H1 (cell line): Measurements from ENCODE around the gene TSPOAP1. TPM values are rescaled to one million over a fixed set of nuclear protein-coding genes. Genes with fewer than 3 reads are reported as not detected.
A peak's percentile ranks its signal among the peaks of the same experiment; 100 is the strongest.

ENCODE experiments used
- CTCF ChIA-PET: fragments of 300-600 bp; sonication (Branson Sonifier 250); formaldehyde crosslinking; loops from one replicate; lab custom pipeline; 2021; ENCODE audit not compliant: partially characterized antibody; lab: Charles Lee
- POLR2A ChIA-PET: fragments of 300-600 bp; sonication (Branson Sonifier 250); formaldehyde crosslinking; loops from one replicate; lab custom pipeline; 2021; ENCODE audit warnings: inconsistent platforms; ENCODE audit not compliant: partially characterized antibody; lab: Charles Lee
- DNase-seq, 2 experiments: peaks; one replicate each; pipeline versions ENCODE4 v3.0.0 to v3.0.0-alpha.2; 2010 to 2022; ENCODE audit warnings: low spot score in 2 of 2, low read depth in 1 of 2, mixed read lengths in 1 of 2
- FAIRE-seq: peaks from 2 replicates; lab custom pipeline; 2011; peaks lifted over from hg19 to GRCh38; lab: Jason Lieb, UNC
- H2AFZ ChIP-seq: 2 replicates; pipeline ENCODE4 v1.8.1; 2012; ENCODE audit warnings: low read length, inconsistent platforms
- H2AK5ac ChIP-seq: 2 replicates; pipeline ENCODE4 v1.6.1; 2013; ENCODE audit warnings: low read depth, low read length
- H2BK120ac ChIP-seq: replicated peaks from 2 replicates; pipeline ENCODE3; 2013; ENCODE audit warnings: low read depth, low read length, inconsistent platforms
- H2BK12ac ChIP-seq: 2 replicates; pipeline ENCODE4 v1.6.1; 2013; ENCODE audit warnings: low read depth, low read length
- H2BK15ac ChIP-seq: 2 replicates; pipeline ENCODE4 v1.6.1; 2013; ENCODE audit warnings: low read length
- H2BK20ac ChIP-seq: 2 replicates; pipeline ENCODE4 v1.6.1; 2013; ENCODE audit warnings: low read length
- H2BK5ac ChIP-seq: 2 replicates; pipeline ENCODE4 v1.6.1; 2013; ENCODE audit warnings: low read depth, low read length
- H3K14ac ChIP-seq: 2 replicates; pipeline ENCODE4 v1.6.1; 2013; ENCODE audit warnings: inconsistent platforms; ENCODE audit not compliant: insufficient read length
- H3K18ac ChIP-seq: 2 replicates; pipeline ENCODE4 v1.6.1; 2013; ENCODE audit warnings: low read length; ENCODE audit errors: extremely low read depth
- H3K23ac ChIP-seq: 2 replicates; pipeline ENCODE4 v1.6.1; 2013; ENCODE audit warnings: inconsistent platforms; ENCODE audit not compliant: insufficient read length
- H3K23me2 ChIP-seq: 2 replicates; pipeline ENCODE4 v1.6.1; 2013; ENCODE audit warnings: low read depth, low read length
- H3K27ac ChIP-seq: 2 replicates; pipeline ENCODE4 v1.6.1; 2011; ENCODE audit warnings: low read depth, low read length, inconsistent platforms
- H3K27me3 ChIP-seq, 4 experiments: replicated peaks in 1 of 4; 1 replicate in 1 of 4; 2 replicates in 3 of 4; pipeline versions ENCODE4 v1.6.1 to v1.8.1; 2011 to 2013; ENCODE audit warnings: low read length in 3 of 4, mild to moderate bottlenecking in 3 of 4, inconsistent platforms in 2 of 4, mixed read lengths in 2 of 4, moderate library complexity in 1 of 4; ENCODE audit not compliant: control insufficient read depth in 3 of 4, insufficient read depth in 3 of 4; ENCODE audit errors: extremely low read depth in 1 of 4
- H3K36me3 ChIP-seq, 4 experiments: 2 replicates each; pipeline versions ENCODE4 v1.6.1 to v1.8.1; 2011 to 2013; ENCODE audit warnings: mild to moderate bottlenecking in 4 of 4, low read length in 3 of 4, moderate library complexity in 2 of 4, control low read depth in 1 of 4, inconsistent platforms in 1 of 4; ENCODE audit not compliant: insufficient read depth in 4 of 4, control insufficient read depth in 2 of 4
- H3K4ac ChIP-seq: replicated peaks from 2 replicates; pipeline ENCODE3; 2013; ENCODE audit warnings: low read length, low read depth, mixed read lengths, inconsistent platforms; ENCODE audit not compliant: insufficient read length
- H3K4me1 ChIP-seq, 4 experiments: replicated peaks in 1 of 4; 1 replicate in 1 of 4; 2 replicates in 3 of 4; pipeline versions ENCODE4 v1.6.1 to v1.8.1; 2011 to 2013; ENCODE audit warnings: low read length in 3 of 4, inconsistent platforms in 2 of 4, mixed read lengths in 1 of 4; ENCODE audit not compliant: insufficient read depth in 4 of 4, control insufficient read depth in 3 of 4
- H3K4me2 ChIP-seq, 2 experiments: 2 replicates each; pipeline versions ENCODE4 v1.6.1 to v1.8.1; 2011 to 2013; ENCODE audit warnings: low read depth in 2 of 2, low read length in 2 of 2, control low read depth in 1 of 2, inconsistent platforms in 1 of 2, mild to moderate bottlenecking in 1 of 2; ENCODE audit not compliant: insufficient read depth in 1 of 2
- H3K4me3 ChIP-seq, 4 experiments: fragments of 200-600, 300-600 bp in 1 of 4; sonication (generic), shearing (Covaris generic), sonication (Bioruptor Twin) in 1 of 4; 2 replicates each; pipeline versions ENCODE4 v1.5.1 to v1.8.1; 2011 to 2016; ENCODE audit warnings: low read length in 4 of 4, low read depth in 3 of 4, control low read depth in 2 of 4, inconsistent platforms in 2 of 4, mild to moderate bottlenecking in 2 of 4, mixed read lengths in 1 of 4, moderate library complexity in 1 of 4; ENCODE audit not compliant: insufficient read depth in 2 of 4; ENCODE audit errors: extremely low read depth in 1 of 4
- H3K56ac ChIP-seq: replicated peaks from 2 replicates; pipeline ENCODE3; 2013; ENCODE audit warnings: low read depth, mild to moderate bottlenecking, mixed read lengths, low read length, inconsistent platforms; ENCODE audit not compliant: insufficient read length
- H3K79me1 ChIP-seq: 2 replicates; pipeline ENCODE4 v1.6.1; 2013; ENCODE audit warnings: low read depth, low read length, control low read depth
- H3K79me2 ChIP-seq, 2 experiments: 2 replicates each; pipeline versions ENCODE4 v1.6.1 to v1.8.1; 2012 to 2013; ENCODE audit warnings: low read length in 2 of 2, mild to moderate bottlenecking in 2 of 2, inconsistent platforms in 1 of 2; ENCODE audit not compliant: insufficient read depth in 2 of 2, control insufficient read depth in 1 of 2
- H3K9ac ChIP-seq, 4 experiments: replicated peaks in 1 of 4; 1 replicate in 1 of 4; 2 replicates in 3 of 4; pipeline versions ENCODE4 v1.6.1 to v1.8.1; 2011 to 2013; ENCODE audit warnings: low read depth in 3 of 4, low read length in 3 of 4, control low read depth in 2 of 4, mild to moderate bottlenecking in 2 of 4, moderate library complexity in 2 of 4, inconsistent platforms in 1 of 4; ENCODE audit errors: extremely low read depth in 1 of 4
- H3K9me3 ChIP-seq, 2 experiments: 2 replicates each; pipeline versions ENCODE4 v1.6.1 to v1.8.1; 2012 to 2013; ENCODE audit warnings: mild to moderate bottlenecking in 2 of 2, moderate library complexity in 2 of 2, control low read depth in 1 of 2, inconsistent platforms in 1 of 2, low read depth in 1 of 2, low read length in 1 of 2, mixed read lengths in 1 of 2; ENCODE audit not compliant: insufficient read depth in 2 of 2
- H4K20me1 ChIP-seq, 2 experiments: replicated peaks in 1 of 2; 2 replicates each; pipeline versions ENCODE3 to v1.8.1; 2011 to 2013; ENCODE audit warnings: inconsistent platforms in 2 of 2, low read length in 2 of 2, mild to moderate bottlenecking in 1 of 2; ENCODE audit not compliant: insufficient read depth in 2 of 2, control insufficient read depth in 1 of 2
- H4K5ac ChIP-seq: 2 replicates; pipeline ENCODE4 v1.6.1; 2013; ENCODE audit warnings: low read length, low read depth, mixed read lengths, inconsistent platforms; ENCODE audit not compliant: insufficient read length
- H4K8ac ChIP-seq: 2 replicates; pipeline ENCODE4 v1.8.0; 2013; ENCODE audit warnings: mild to moderate bottlenecking, moderate library complexity, low read length, inconsistent platforms; ENCODE audit not compliant: insufficient read depth; ENCODE audit errors: extremely low read depth
- H4K91ac ChIP-seq: replicated peaks from 2 replicates; pipeline ENCODE3; 2013; ENCODE audit warnings: low read length, mixed read lengths, inconsistent platforms; ENCODE audit not compliant: insufficient read length
- BACH1 ChIP-seq: IDR thresholded peaks from 2 replicates; pipeline ENCODE4 v1.6.1; 2012; ENCODE audit warnings: low read length, improper control_type of control experiment
- CHD1 ChIP-seq: IDR thresholded peaks from 2 replicates; pipeline ENCODE4 v1.6.1; 2012; ENCODE audit warnings: low read depth, low read length, improper control_type of control experiment
- CHD2 ChIP-seq: IDR thresholded peaks from 2 replicates; pipeline ENCODE4 v1.6.1; 2012; ENCODE audit warnings: low read length, improper control_type of control experiment
- CREB1 ChIP-seq: IDR thresholded peaks from 2 replicates; pipeline ENCODE4 v1.6.1; 2012; ENCODE audit warnings: inconsistent platforms
- FOSL1 ChIP-seq: IDR thresholded peaks from 2 replicates; pipeline ENCODE4 v1.6.1; 2011; ENCODE audit warnings: mild to moderate bottlenecking, low read depth, low read length, moderate library complexity; ENCODE audit not compliant: insufficient read depth
- JUND ChIP-seq: IDR thresholded peaks from 2 replicates; pipeline ENCODE4 v1.6.1; 2011; ENCODE audit warnings: mild to moderate bottlenecking, improper control_type of control experiment, low read length
- POLR2A ChIP-seq, 2 experiments: IDR thresholded peaks; 1 replicate in 1 of 2; 2 replicates in 1 of 2; pipeline ENCODE4 v1.6.1; 2011; ENCODE audit warnings: low read depth in 2 of 2, low read length in 2 of 2, mild to moderate bottlenecking in 2 of 2; ENCODE audit errors: control extremely low read depth in 1 of 2
- RBBP5 ChIP-seq: IDR thresholded peaks from 2 replicates; pipeline ENCODE4 v1.7.1; 2012; ENCODE audit warnings: low read depth, mild to moderate bottlenecking, inconsistent platforms, low read length, moderate library complexity, borderline replicate concordance
- SRF ChIP-seq: IDR thresholded peaks from 2 replicates; pipeline ENCODE4 v1.6.1; 2011; ENCODE audit warnings: mild to moderate bottlenecking, low read depth, low read length, moderate library complexity
- TAF1 ChIP-seq: IDR thresholded peaks from 2 replicates; pipeline ENCODE4 v1.6.1; 2011; ENCODE audit warnings: mild to moderate bottlenecking, low read depth, low read length
- TAF7 ChIP-seq: optimal IDR thresholded peaks from 2 replicates; pipeline ENCODE3; 2011; ENCODE audit warnings: low read depth, mild to moderate bottlenecking, inconsistent platforms, low read length, moderate library complexity, borderline replicate concordance
- YY1 ChIP-seq: IDR thresholded peaks from 2 replicates; pipeline ENCODE4 v1.6.1; 2011; ENCODE audit warnings: low read depth, mild to moderate bottlenecking, low read length
- ZNF274 ChIP-seq: IDR thresholded peaks from 2 replicates; pipeline ENCODE4 v1.7.0; 2012; ENCODE audit warnings: low read length, borderline replicate concordance; ENCODE audit errors: extremely low read depth
- WGBS, 2 experiments: shearing (Covaris generic) in 1 of 2; methylation state at CpG; one replicate each; pipeline versions ENCODE4 v1.1.6 to v1.1.7; 2013 to 2015; ENCODE audit warnings: low lambda C conversion rate in 2 of 2, mixed read lengths in 2 of 2, inconsistent platforms in 1 of 2, low coverage in 1 of 2, missing lambda C conversion rate in 1 of 2; ENCODE audit not compliant: insufficient replicate concordance in 2 of 2, insufficient coverage in 1 of 2, insufficient read length in 1 of 2; ENCODE audit errors: extremely low coverage in 1 of 2, missing lambda C conversion rate in 1 of 2; 5-methylcytosine and 5-hydroxymethylcytosine counted together
- polyA plus RNA-seq, 7 experiments: library from polyadenylated mRNA; depleted of rRNA in 3 of 7; stranded (reverse) in 5 of 7; unstranded in 2 of 7; fragments of >200 nt in 5 of 7; fragments of 200-250 nt in 2 of 7; gene quantifications; 1 replicate in 5 of 7; 2 replicates in 1 of 7; 4 replicates in 1 of 7; pipeline versions ENCODE4 v1.2.1 to v1.2.3, GENCODE V29; 2011 to 2013; ENCODE audit warnings: missing spikeins in 2 of 7, mixed read lengths in 2 of 7
- total RNA-seq: library from RNA; stranded (reverse); fragmentation: NEBNext Ultra II Directional; extraction: Animal tissue kit (Norgen Biotek cat#: 25700); gene quantifications from 2 replicates; pipeline ENCODE4 v1.2.1, GENCODE V29; 2021

TSPOAP1 gene
- total and polyA plus RNA-seq, 2 of the 8 experiments (the other 6 are each of a cell fraction or from before 2014, with no cell fraction given), result 7.6 to 9.2 TPM

DNA sequence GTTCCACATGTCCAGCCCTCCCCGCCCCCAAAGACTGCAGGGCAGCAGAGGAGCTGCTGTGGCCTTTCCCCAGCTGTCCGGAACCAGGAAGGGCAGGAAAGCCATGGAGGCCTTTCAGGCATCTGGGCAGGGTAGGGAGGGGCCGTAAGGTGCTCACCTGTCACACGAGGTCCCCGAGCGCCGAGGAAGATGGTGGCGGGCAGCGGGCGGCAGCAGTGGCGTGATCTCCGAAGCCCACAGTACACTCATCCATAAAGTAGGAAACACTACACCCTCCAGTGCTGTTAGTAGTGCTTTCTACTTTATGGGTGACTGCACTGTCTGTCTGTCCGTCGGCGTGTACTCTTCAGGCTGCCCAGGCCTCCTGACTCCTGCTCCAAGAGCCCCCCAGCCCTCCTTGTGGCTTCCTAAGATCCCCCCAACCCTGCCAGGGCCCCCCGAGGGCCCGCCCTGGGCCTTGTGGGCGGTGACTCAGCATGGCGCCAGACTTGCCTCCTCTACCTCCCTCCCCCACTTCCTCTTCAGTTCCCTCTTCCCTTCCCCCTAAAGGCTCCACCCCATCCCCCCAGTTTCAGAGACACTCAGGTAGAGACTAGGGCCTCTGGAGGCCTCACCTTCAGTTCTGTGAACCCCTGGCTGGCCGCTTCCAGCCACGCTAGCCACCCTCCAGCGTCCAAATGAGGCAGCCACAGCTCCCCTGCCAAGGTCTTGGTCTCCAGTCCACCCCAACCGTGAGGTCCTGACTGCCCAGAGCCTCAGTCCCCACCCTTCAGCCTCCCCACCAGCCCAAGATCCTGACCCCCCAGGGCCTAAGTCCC lies 2.6 kb upstream of the TSPOAP1 start:
- Histone ChIP-seq H3K4ac (peak overlapping the region; percentile 71), H2BK12ac (peak overlapping the region; percentile 93), H3K4me1 (peaks cover 0 to 24% (median 17%) of the 10 kb centered on the region in 4 experiments; a peak in 6 of 7 replicates), H3K56ac (no peak overlapping the region), H3K27me3 (peaks cover 0 to 2% (median 0%) of the 10 kb centered on the region in 4 experiments; a peak in 3 of 7 replicates), H3K4me2 (0 out of 4 replicates have a peak overlapping the region, but pooled peaks of 1 of the 2 experiments have one; percentile 13), H3K79me2 (no peaks in the 10 kb centered on the region), H4K20me1 (peaks cover 0 to 2% of the 10 kb centered on the region in 2 experiments), H3K4me3 (no peak overlapping the region), H2AK5ac (peak overlapping the region; percentile 16; the same call in 1 of the 2 replicates), H3K23me2 (no peaks in the 10 kb centered on the region), H3K79me1 (no peaks in the 10 kb centered on the region), H4K5ac (no peak overlapping the region), H2BK15ac (peak overlapping the region; percentile 61; the same call in 1 of the 2 replicates), H3K14ac (no peak overlapping the region), H2AFZ (no peak overlapping the region), H3K36me3 (no peaks in the 10 kb centered on the region), H4K8ac (0 out of 2 replicates have a peak overlapping the region, but pooled peaks have one; percentile 3), H3K27ac (no peak overlapping the region), H2BK5ac (peak overlapping the region; percentile 88; the same call in 1 of the 2 replicates), H2BK20ac (peak overlapping the region; percentile 86), H4K91ac (peak overlapping the region; percentile 86), H2BK120ac (no peak overlapping the region), H3K18ac (peak overlapping the region; percentile 85), H3K23ac (no peak overlapping the region), H3K9me3 (no peaks in the 10 kb centered on the region), H3K9ac (no peak overlapping the region)
- ChIA-PET CTCF (interaction anchor here (1.0 to 18.5 kb wide), 3 partner anchors 13 to 27 kb away, joined by 3 to 384 read pairs (median 3); partner anchors contain the start of gene TSPOAP1), POLR2A (interaction anchor here (0.7 to 2.2 kb wide), 7 partner anchors 8 to 25 kb away, joined by 3 to 13 read pairs (median 3); partner anchors contain the start of gene SUPT4H1)
- DNase-seq, result no peak
- 90% methylated on average over 20 of the region's 23 CpGs; no CpG with 5 or more reads in 1 of the 2 experiments for WGBS, 2 experiments
- FAIRE-seq, result no peak
- TF ChIP-seq POLR2A (IDR thresholded peaks at IDR 0.05; ENCODE audit: control extremely low read depth in 1 of 2, low read depth in 2 of 2, low read length in 2 of 2) (no peak), TAF7 (no peak), BACH1 (no peak), CHD2 (no peak), CREB1 (no peak), JUND (no peak), ZNF274 (no peak), SRF (no peak), RBBP5 (no peak), YY1 (no peak), CHD1 (no peak), FOSL1 (no peak), TAF1 (no peak)
